ENCODE measurements around the gene SEPTIN10.

DNA sequence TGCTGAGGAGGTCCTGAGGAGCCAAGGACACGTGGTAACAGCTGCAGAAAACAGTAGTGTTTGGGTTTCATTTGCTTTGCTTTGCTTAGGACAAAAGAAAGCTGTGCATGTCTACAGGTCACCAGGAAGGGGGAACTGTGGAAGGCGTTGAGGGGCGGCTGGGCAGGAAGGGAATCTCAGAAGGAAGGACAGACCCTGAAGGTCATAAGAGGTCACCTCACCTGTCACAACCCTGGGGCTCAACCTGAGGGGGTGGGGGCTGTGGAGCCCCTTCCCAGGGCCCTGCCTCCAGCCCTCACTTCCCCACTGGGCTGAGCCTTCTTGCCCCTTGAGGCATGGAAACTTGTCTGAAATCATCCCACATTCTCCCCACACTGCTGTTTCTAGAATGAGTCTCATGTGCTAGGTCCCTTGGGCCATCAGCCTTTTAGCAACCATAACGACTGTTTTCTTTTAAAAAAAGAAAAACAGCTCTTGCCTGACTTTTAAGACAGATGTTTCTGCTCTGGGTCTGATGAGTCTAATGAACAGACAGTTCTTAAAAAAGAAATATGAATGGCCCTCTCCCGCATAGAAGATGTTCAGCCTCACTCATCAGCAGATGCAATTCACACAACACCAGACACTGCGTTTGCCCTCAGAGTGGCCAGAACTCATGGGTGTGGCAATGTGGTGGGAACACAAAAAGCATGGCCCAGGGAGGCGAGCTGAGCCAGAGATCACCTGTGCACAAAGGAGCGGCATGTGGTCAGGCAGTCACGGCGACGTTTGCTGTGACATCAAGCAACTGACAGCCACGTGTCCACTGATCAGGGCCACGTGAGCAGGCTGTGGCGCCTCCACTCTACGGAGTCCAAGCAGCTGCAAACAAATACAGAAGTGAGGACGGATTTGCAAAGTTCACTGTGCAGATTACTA is 84.0 kb downstream of the SEPTIN10 start:
- TF ChIP-seq, protein P1, sequence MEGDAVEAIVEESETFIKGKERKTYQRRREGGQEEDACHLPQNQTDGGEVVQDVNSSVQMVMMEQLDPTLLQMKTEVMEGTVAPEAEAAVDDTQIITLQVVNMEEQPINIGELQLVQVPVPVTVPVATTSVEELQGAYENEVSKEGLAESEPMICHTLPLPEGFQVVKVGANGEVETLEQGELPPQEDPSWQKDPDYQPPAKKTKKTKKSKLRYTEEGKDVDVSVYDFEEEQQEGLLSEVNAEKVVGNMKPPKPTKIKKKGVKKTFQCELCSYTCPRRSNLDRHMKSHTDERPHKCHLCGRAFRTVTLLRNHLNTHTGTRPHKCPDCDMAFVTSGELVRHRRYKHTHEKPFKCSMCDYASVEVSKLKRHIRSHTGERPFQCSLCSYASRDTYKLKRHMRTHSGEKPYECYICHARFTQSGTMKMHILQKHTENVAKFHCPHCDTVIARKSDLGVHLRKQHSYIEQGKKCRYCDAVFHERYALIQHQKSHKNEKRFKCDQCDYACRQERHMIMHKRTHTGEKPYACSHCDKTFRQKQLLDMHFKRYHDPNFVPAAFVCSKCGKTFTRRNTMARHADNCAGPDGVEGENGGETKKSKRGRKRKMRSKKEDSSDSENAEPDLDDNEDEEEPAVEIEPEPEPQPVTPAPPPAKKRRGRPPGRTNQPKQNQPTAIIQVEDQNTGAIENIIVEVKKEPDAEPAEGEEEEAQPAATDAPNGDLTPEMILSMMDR (conservative IDR thresholded peaks at IDR 0.05) = no peak
- TF ChIP-seq EZH2 (IDR thresholded peaks at IDR 0.05; ENCODE audit: low read depth) = no peak
